HG03575 (cell line): Measurements from ENCODE around the gene NAA25.
A peak's percentile ranks its signal among the peaks of the same experiment; 100 is the strongest.

ENCODE experiments used
- ATAC-seq: cut with Tn5 transposase; IDR thresholded peaks from one replicate; pipeline ENCODE4 v1.9.1; 2021; ENCODE audit not compliant: unreplicated experiment, insufficient number of reproducible peaks, low FRiP score; ENCODE audit errors: extremely low read depth

NAA25 gene

GRCh38 chr12:112108202-112109079, at the start of gene NAA25:
NAA25 (minus strand) TSS chr12:112108783; CDS start chr12:112108773, 10 bp downstream.
- no peak for ATAC-seq

GRCh38 chr12:112153893-112154219, 45.3 kb upstream of the NAA25 start:
- no peak for ATAC-seq

- no peak for ATAC-seq
Observed at GRCh38 chr12:112153181-112153892, 44.8 kb upstream of the NAA25 start.

- no peak for ATAC-seq
Observed at GRCh38 chr12:112151766-112152541, 43.4 kb upstream of the NAA25 start.

GRCh38 chr12:112149596-112149995, 41.0 kb upstream of the NAA25 start:
- ATAC-seq, result no peak

GRCh38 chr12:112148031-112148513, 39.5 kb upstream of the NAA25 start:
- ATAC-seq, result no peak

- ATAC-seq, result no peak
Observed at GRCh38 chr12:112146123-112146522, 37.5 kb upstream of the NAA25 start.

- ATAC-seq, result no peak
Observed at GRCh38 chr12:112140728-112141127, 32.1 kb upstream of the NAA25 start.

- no peak for ATAC-seq
Observed at GRCh38 chr12:112134731-112135130, 26.1 kb upstream of the NAA25 start.

GRCh38 chr12:112133418-112133817, 24.8 kb upstream of the NAA25 start:
- ATAC-seq, result no peak

- no peak for ATAC-seq
Observed at GRCh38 chr12:112131686-112132085, 23.1 kb upstream of the NAA25 start.

GRCh38 chr12:112130441-112130998, 21.9 kb upstream of the NAA25 start:
- ATAC-seq, result no peak

GRCh38 chr12:112126911-112127310, 18.3 kb upstream of the NAA25 start:
- ATAC-seq, result no peak

GRCh38 chr12:112126000-112126438, 17.4 kb upstream of the NAA25 start:
- ATAC-seq, result no peak

GRCh38 chr12:112125250-112125999, 16.8 kb upstream of the NAA25 start, which contains the start of gene TRAFD1:
TRAFD1 (plus strand) TSS chr12:112125560; CDS start chr12:112130523, 4,963 bp downstream.
- peak; percentile 68 for ATAC-seq

GRCh38 chr12:112124918-112125249, 16.3 kb upstream of the NAA25 start:
- no peak for ATAC-seq

- no peak for ATAC-seq
Observed at GRCh38 chr12:112122823-112123690, 14.5 kb upstream of the NAA25 start.
